Caco-2 (cell line): ENCODE results near the gene NUDT1. TPM values are rescaled to one million over a fixed set of nuclear protein-coding genes. Genes with fewer than 3 reads are reported as not detected.

Experiments used
- BruUV-seq: library from RNA; stranded (reverse); fragments of 400-500 nt; replicated peaks from 2 replicates; lab custom pipeline; 2021; lab: Mats Ljungman, UMichigan
- CTCF ChIA-PET: fragments of 300-600 bp; sonication (Branson Sonifier 250); formaldehyde crosslinking; loops from one replicate; lab custom pipeline; 2022; ENCODE audit warnings: antibody characterized with exemption; lab: Charles Lee
- POLR2A ChIA-PET: fragments of 300-600 bp; sonication (Branson Sonifier 250); formaldehyde crosslinking; loops from one replicate; lab custom pipeline; 2022; ENCODE audit warnings: antibody characterized with exemption; lab: Charles Lee
- DNase-seq, 2 experiments: peaks; one replicate each; pipeline versions ENCODE4 v3.0.0 to v3.0.0-alpha.2; 2020 to 2022
- H3K27me3 ChIP-seq: replicated peaks from 2 replicates; pipeline ENCODE4 v1.6.0; 2011; ENCODE audit warnings: low read length; ENCODE audit not compliant: control insufficient read depth, insufficient read depth
- H3K36me3 ChIP-seq: 2 replicates; pipeline ENCODE4 v1.5.1; 2011; ENCODE audit warnings: low read length; ENCODE audit not compliant: control insufficient read depth, insufficient read depth
- H3K4me1 ChIP-seq: fragments of 250-450 bp; sonication (Bioruptor Pico); 2 replicates; pipeline ENCODE4 v1.5.1; 2020; ENCODE audit warnings: mild to moderate bottlenecking
- H3K4me3 ChIP-seq: 2 replicates; pipeline ENCODE4 v1.5.1; 2011; ENCODE audit warnings: low read depth, mild to moderate bottlenecking, control low read depth, low read length
- H3K9me3 ChIP-seq: fragments of 250-450 bp; sonication (Bioruptor Pico); 2 replicates; pipeline ENCODE4 v1.5.1; 2020; ENCODE audit warnings: mild to moderate bottlenecking, moderate library complexity
- H3K27ac Mint-ChIP-seq: one replicate; pipeline ENCODE4 v1.8.0; 2022; ENCODE audit warnings: mixed read lengths; ENCODE audit not compliant: unreplicated experiment
- H3K27me3 Mint-ChIP-seq: one replicate; pipeline ENCODE4 v1.8.0; 2022; ENCODE audit warnings: mixed read lengths; ENCODE audit not compliant: insufficient read depth, unreplicated experiment
- H3K36me3 Mint-ChIP-seq: one replicate; pipeline ENCODE4 v1.8.0; 2022; ENCODE audit warnings: mild to moderate bottlenecking, mixed read lengths; ENCODE audit not compliant: insufficient read depth, unreplicated experiment
- H3K4me1 Mint-ChIP-seq: one replicate; pipeline ENCODE4 v1.8.0; 2022; ENCODE audit warnings: low read depth, mixed read lengths; ENCODE audit not compliant: unreplicated experiment
- H3K4me3 Mint-ChIP-seq: one replicate; pipeline ENCODE4 v1.8.0; 2022; ENCODE audit warnings: mild to moderate bottlenecking, moderate library complexity, mixed read lengths; ENCODE audit not compliant: unreplicated experiment
- H3K9me3 Mint-ChIP-seq: one replicate; pipeline ENCODE4 v1.8.0; 2022; ENCODE audit warnings: mixed read lengths; ENCODE audit not compliant: unreplicated experiment
- CTCF ChIP-seq, 2 experiments: fragments of 200-600 bp in 1 of 2; IDR thresholded peaks; 1 replicate in 1 of 2; 2 replicates in 1 of 2; pipeline versions ENCODE4 v1.5.1 to v1.8.0; 2011 to 2022; ENCODE audit warnings: antibody characterized with exemption in 1 of 2, control low read depth in 1 of 2, inconsistent platforms in 1 of 2, low read depth in 1 of 2, low read length in 1 of 2, mild to moderate bottlenecking in 1 of 2, moderate library complexity in 1 of 2; ENCODE audit not compliant: insufficient read depth in 1 of 2, severe bottlenecking in 1 of 2, unreplicated experiment in 1 of 2
- intact Hi-C: fragments of 100-400 bp; cut with micrococcal nuclease; formaldehyde crosslinking; loops from one replicate; pipeline ENCODE4 v1.10.0; 2022; ENCODE audit not compliant: unreplicated experiment
- total RNA-seq: library from RNA; stranded (reverse); gene quantifications from 2 replicates; pipeline ENCODE4 v1.2.3, GENCODE V29; 2022

NUDT1 gene
- total RNA-seq, 1 experiment from 2014 or later: 42.8 TPM

- intact Hi-C loops: no loop called here
- H3K4me1 ChIP-seq: no peaks in the 10 kb centered on the region
- CTCF ChIA-PET: no interaction called here
- H3K9me3 ChIP-seq: no peaks in the 10 kb centered on the region
- no peaks in the 10 kb centered on the region for H3K27me3 ChIP-seq
- H3K27ac Mint-ChIP-seq: no peak overlapping the region
- no peaks in the 10 kb centered on the region for H3K27me3 Mint-ChIP-seq
- no TSS peak for BruUV-seq
- POLR2A ChIA-PET: no interaction called here
- H3K36me3 Mint-ChIP-seq: peaks cover 60% of the 10 kb centered on the region
- H3K4me3 Mint-ChIP-seq: no peak overlapping the region
- H3K4me3 ChIP-seq: no peak overlapping the region
- no peak for DNase-seq
- H3K4me1 Mint-ChIP-seq: peaks cover 8% of the 10 kb centered on the region
- no peak for TF ChIP-seq CTCF (IDR thresholded peaks at IDR 0.05; ENCODE audit: insufficient read depth in 1 of 2, low read depth in 1 of 2, low read length in 1 of 2, severe bottlenecking in 1 of 2, unreplicated experiment in 1 of 2)
- no peaks in the 10 kb centered on the region for H3K9me3 Mint-ChIP-seq
- H3K36me3 ChIP-seq: peaks cover 2% of the 10 kb centered on the region; the same call in 1 of the 2 replicates
Measured at GRCh38 chr7:2225336-2225735, 16.7 kb upstream of the NUDT1 start.

- ChIA-PET CTCF (no interaction called here), POLR2A (no interaction called here)
- intact Hi-C loops: no loop called here
- Histone ChIP-seq H3K36me3 (peaks cover 2% of the 10 kb centered on the region; the same call in 1 of the 2 replicates), H3K4me3 (no peak overlapping the region), H3K4me1 (no peaks in the 10 kb centered on the region), H3K9me3 (no peaks in the 10 kb centered on the region), H3K27me3 (no peaks in the 10 kb centered on the region)
- H3K9me3 Mint-ChIP-seq: no peaks in the 10 kb centered on the region
- BruUV-seq: no TSS peak
- peaks cover 8% of the 10 kb centered on the region for H3K4me1 Mint-ChIP-seq
- DNase-seq: no peak
- H3K36me3 Mint-ChIP-seq: peaks cover 55% of the 10 kb centered on the region
- H3K27ac Mint-ChIP-seq: no peak overlapping the region
- H3K27me3 Mint-ChIP-seq: no peaks in the 10 kb centered on the region
- no peak for TF ChIP-seq CTCF (IDR thresholded peaks at IDR 0.05; ENCODE audit: insufficient read depth in 1 of 2, low read depth in 1 of 2, low read length in 1 of 2, severe bottlenecking in 1 of 2, unreplicated experiment in 1 of 2)
- H3K4me3 Mint-ChIP-seq: no peak overlapping the region
Measured at GRCh38 chr7:2225830-2226229, 16.2 kb upstream of the NUDT1 start.

- intact Hi-C loops: no loop called here
- Mint-ChIP-seq H3K27ac (no peak overlapping the region), H3K4me1 (peaks cover 8% of the 10 kb centered on the region), H3K9me3 (no peaks in the 10 kb centered on the region), H3K36me3 (peaks cover 40% of the 10 kb centered on the region), H3K4me3 (no peak overlapping the region), H3K27me3 (no peaks in the 10 kb centered on the region)
- H3K36me3 ChIP-seq: 0 out of 2 replicates have a peak, but pooled peaks cover 2% of the 10 kb centered on the region
- H3K27me3 ChIP-seq: no peaks in the 10 kb centered on the region
- ChIA-PET CTCF (interaction anchor here (0.6 kb wide), 1 partner anchor 90 kb away, joined by 4 read pairs; no protein-coding TSS in a partner anchor), POLR2A (no interaction called here)
- BruUV-seq: no TSS peak
- no peak for DNase-seq
- TF ChIP-seq CTCF (IDR thresholded peaks at IDR 0.05; ENCODE audit: insufficient read depth in 1 of 2, low read depth in 1 of 2, low read length in 1 of 2, severe bottlenecking in 1 of 2, unreplicated experiment in 1 of 2): no peak
- no peak overlapping the region for H3K4me3 ChIP-seq
- H3K9me3 ChIP-seq: no peaks in the 10 kb centered on the region
- no peaks in the 10 kb centered on the region for H3K4me1 ChIP-seq
Measured at GRCh38 chr7:2227699-2228098, 14.3 kb upstream of the NUDT1 start.
